Islet of Langerhans (tissue), 1 donor: Measurements from ENCODE around the gene CFAP20.
"Not testable (repeated sequence)": the region's sequence is repeated elsewhere in the genome, so short reads cannot be mapped to it uniquely, and the experiment has no call there.

Experiments
- FAIRE-seq: peaks from one replicate; lab custom pipeline; 2011; peaks lifted over from hg19 to GRCh38; lab: Jason Lieb, UNC

Gene CFAP20

GRCh38 chr16:58096249-58096648, 32.9 kb downstream of the CFAP20 start:
- FAIRE-seq, result no peak

- not testable (repeated sequence) for FAIRE-seq
Measured at GRCh38 chr16:58095575-58095960, 33.6 kb downstream of the CFAP20 start.

GRCh38 chr16:58094791-58095574, 34.2 kb downstream of the CFAP20 start:
- FAIRE-seq, result no peak

- FAIRE-seq, result no peak
Measured at GRCh38 chr16:58094026-58094425, 35.2 kb downstream of the CFAP20 start.

- not testable (repeated sequence) for FAIRE-seq
Measured at GRCh38 chr16:58090396-58090795, 38.8 kb downstream of the CFAP20 start.

- no peak for FAIRE-seq
Measured at GRCh38 chr16:58088091-58088490, 41.1 kb downstream of the CFAP20 start.

GRCh38 chr16:58087209-58087913, 41.8 kb downstream of the CFAP20 start:
- no peak for FAIRE-seq

GRCh38 chr16:58086381-58087208, 42.6 kb downstream of the CFAP20 start:
- no peak for FAIRE-seq

- FAIRE-seq, result no peak
Measured at GRCh38 chr16:58085584-58086251, 43.5 kb downstream of the CFAP20 start.

- no peak for FAIRE-seq
Measured at GRCh38 chr16:58085171-58085570, 44.0 kb downstream of the CFAP20 start.

GRCh38 chr16:58084635-58085034, 44.5 kb downstream of the CFAP20 start:
- no peak for FAIRE-seq

- FAIRE-seq, result no peak
Measured at GRCh38 chr16:58082381-58082780, 46.8 kb downstream of the CFAP20 start.

GRCh38 chr16:58080657-58081056, 48.5 kb downstream of the CFAP20 start:
- not testable (repeated sequence) for FAIRE-seq

- FAIRE-seq, result no peak
Measured at GRCh38 chr16:58077796-58078195, 51.4 kb downstream of the CFAP20 start.

- no peak for FAIRE-seq
Measured at GRCh38 chr16:58076514-58076913, 52.7 kb downstream of the CFAP20 start.

- FAIRE-seq, result no peak
Measured at GRCh38 chr16:58074657-58075056, 54.5 kb downstream of the CFAP20 start.

GRCh38 chr16:58073086-58073485, 56.1 kb downstream of the CFAP20 start:
- FAIRE-seq, result not testable (repeated sequence)

GRCh38 chr16:58072134-58072533, 57.0 kb downstream of the CFAP20 start:
- FAIRE-seq, result not testable (repeated sequence)

GRCh38 chr16:58070585-58070984, 58.6 kb downstream of the CFAP20 start:
- no peak for FAIRE-seq
